C1 segment of cervical spinal cord (tissue), 14 donors: Measurements from ENCODE around the gene MGAT5.

ENCODE experiments used
- DNase-seq, 14 donors: peaks; one replicate each; lab custom pipeline; 2025; lab: John Stamatoyannopoulos, UW

Gene MGAT5

DNA sequence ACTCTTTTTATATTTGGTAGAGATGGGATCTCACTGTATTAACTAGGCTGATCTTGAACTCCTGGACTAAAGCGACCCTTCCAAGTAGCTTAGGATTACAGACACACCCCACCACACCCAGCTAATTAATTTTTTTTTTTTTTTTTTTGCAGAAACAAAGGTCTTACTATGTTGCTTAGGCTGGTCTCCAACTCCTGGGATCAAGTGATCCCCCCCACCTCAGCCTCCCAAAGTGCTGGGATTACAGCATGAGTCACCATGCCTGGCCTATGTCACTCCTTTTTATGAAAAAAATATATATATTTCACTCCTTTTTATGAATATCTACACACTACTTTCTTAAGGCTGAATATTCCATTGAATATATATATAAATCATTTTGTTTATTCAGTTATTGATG is 162.8 kb downstream of the MGAT5 start:
- DNase-seq = no peak

DNA sequence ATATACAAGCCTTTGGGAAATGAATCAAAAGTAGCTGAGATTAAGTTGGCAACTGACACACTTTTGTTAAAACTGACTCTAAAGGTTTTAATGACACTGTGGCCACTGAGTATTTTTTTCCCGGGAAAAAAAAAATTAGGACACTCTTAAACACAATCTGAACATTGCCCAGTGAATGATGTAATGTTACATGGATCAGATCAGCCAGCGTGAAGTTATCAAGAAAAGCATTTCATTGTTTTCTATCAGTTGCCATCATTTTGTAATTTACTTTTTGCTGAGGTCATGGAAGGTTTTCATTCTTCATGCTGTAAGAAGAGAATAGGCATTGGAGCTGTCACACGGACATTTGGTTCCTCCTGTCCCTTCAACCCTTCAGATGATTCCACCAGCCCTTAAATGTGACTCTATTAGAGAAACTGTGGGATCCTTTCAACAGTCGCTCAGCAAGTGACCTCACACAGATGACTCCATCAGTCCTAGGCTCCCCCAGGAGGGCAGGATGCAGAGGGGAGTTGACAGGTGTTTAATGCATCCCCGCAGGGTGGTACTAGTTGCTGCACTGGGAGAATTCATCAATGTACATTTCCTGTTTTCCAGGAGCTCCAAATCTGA is 164.2 kb downstream of the MGAT5 start:
- DNase-seq = no peak

DNA sequence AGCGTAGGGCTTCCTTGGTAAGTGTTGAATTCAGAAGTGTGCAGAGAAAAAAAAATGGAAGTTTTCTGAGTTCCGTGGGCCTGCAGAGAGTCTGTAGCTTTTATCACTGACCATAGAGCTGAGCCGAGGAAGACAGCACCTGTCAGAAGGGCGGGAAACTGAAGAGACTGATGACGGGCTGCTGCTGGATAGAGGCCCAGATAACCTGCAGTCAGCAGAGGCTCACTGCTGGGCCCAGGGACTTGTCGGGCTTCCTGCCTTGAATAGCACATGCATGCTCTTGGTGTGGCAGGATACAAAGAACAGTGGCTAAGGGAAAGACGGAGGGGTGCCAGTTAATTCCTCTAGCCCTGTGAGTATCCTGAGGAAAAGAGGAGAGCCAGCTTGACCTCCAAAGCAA is 166.4 kb downstream of the MGAT5 start:
- DNase-seq = peak in 2 of 14 donors; percentile 15 to 70

DNA sequence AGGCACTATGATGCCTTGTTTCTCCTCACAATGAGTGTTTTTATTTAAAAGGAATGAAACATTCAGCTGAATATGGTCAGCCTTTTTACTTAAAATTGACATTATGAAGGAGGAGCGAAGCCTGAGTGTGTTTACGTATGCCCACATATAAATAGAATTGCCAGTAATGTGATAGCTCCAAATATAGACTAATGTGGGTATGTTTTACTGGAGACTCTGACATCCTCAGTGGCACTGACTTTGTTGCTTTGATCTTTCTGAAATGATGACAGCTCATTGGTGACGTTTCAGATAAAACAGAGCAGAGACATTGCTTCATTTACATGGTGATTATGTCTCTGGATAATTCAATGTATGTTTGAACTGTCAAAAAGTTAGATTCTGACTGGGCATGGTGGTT is 167.0 kb downstream of the MGAT5 start:
- DNase-seq = no peak

DNA sequence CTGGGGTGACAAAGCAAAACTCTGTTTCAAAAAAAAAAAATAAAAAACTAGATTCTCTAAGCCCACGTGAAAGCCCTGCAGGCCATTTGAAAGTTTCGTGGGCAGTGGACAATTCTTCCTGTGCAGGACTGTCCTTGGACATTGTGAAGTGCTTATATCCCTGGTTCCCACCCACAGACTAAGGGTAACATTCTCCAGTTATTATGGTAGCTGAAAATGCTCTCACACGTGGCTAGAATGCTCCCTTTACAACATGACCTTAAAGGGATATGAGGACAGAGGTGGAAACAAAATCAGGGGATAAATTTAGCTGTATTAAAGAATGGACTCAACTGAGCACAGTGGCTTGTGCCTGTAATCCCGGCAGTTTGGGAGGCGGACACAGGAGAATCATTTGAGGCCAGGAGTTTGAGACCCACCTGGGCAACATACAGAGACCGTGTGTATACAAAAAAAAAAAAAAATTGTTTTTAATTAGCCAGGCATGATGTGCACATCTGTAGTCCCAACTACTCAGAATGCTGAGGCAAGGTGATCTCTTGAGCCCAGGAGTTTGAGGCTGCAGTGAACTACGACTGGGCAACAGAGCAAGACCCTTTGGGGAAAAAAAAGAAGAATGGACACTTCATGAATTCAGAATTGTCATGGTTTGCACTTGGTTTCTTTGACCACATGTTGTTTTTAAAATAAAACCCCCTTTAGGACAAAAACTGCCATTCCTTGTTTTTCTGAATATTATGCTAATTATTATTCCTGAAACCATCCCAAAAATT is 167.9 kb downstream of the MGAT5 start:
- DNase-seq = no peak

DNA sequence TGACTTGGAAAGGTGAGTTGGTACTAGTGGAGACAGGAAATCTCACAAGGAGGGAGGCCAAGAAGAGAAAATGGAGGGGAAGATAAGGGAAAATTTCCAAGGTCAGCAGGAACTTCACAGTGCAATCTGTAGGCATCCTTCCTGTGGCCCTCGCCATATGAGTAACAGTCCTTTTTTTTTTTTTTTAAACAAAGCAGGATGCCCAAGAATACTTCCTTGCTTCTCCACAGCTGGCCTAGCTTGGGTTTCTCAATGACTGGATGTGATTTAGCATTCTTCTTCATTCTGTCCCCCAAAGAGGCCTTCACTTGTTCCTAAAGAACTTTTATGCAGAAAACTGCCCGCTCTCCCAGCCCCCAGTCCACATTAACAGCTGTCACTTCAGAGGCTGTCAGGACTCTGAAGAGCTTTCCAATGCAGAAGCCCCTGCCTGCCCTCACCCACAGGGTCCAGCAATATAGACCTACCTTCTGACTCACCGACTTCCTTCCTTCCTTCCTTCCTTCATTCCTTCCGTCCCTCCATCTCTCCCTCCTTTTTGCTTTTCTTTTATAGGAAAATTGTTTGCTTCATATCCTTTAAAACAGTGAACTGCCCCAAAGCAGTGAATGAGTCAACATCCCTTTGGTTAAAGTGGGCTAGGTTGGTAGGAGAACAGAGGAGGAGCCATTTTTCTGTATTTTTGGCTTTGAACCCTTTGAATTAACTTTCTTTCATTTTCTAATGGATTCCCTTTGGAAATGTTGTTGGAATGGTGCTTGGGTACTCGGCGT is 172.0 kb downstream of the MGAT5 start:
- DNase-seq = no peak

DNA sequence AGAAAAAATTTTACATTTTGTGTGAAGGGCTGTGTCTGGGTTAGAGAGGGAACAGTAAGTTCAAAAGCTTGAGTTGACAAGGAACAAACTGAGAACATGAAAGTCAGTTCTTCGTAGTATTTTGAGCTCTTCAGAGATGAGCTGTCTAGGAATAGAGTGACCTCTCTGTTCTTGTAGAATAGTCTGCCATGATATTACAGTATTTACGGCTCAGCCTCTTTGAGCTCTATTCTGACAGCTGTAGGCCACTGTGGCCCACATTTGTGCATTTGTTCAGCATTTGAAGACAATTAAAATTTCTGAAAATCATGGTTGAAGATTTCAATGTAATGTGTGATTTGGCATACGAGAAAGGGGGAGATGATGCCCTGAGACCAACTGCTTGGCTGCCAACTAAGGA is 172.8 kb downstream of the MGAT5 start:
- no peak for DNase-seq

DNA sequence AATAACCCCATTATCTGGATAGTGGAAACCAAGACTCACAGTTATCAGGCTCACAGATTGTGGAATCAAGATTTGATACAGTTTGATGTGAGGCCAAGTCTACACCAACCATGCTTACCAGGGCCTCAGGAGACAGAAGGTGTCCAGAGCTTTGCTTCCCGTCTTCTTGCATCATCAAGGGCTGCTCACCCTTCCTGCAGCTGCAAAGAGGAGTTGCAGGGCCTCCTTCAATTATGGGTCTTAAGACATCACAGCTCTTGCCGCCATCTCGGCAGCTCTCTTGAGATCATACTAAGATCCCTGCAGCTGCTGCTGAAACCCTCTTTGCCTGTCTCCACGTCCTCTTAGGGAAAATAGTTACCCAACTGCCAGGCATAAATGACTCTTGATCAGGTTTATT is 176.0 kb downstream of the MGAT5 start:
- no peak for DNase-seq

DNA sequence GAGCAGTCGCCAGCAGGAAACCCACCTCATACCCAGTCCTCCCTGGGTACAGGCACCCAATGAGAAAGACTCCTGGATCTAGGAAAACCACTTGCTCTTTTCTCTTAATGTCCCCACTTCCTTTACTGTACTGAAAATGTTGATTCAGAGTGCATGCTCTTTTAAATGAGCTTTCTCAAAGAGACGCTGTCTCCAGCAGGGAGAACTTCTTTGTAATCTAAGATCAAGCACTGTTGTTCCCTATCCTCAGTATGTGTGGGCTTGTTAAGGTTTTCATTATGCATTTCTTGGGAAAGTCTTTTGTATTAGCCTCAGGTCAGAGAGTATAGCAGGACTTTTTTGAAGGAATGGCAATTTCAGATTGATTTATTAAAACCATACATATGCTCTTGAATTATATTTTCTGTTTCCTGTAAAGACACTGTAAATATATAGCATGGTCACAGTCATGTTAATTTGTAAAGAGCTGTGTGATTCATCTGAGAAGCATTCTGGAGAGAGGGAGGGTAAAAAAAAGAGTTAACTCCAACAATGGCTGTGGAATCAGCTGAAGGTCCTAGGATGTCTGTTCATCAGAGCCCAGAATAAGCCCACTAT is 178.1 kb downstream of the MGAT5 start:
- no peak for DNase-seq

DNA sequence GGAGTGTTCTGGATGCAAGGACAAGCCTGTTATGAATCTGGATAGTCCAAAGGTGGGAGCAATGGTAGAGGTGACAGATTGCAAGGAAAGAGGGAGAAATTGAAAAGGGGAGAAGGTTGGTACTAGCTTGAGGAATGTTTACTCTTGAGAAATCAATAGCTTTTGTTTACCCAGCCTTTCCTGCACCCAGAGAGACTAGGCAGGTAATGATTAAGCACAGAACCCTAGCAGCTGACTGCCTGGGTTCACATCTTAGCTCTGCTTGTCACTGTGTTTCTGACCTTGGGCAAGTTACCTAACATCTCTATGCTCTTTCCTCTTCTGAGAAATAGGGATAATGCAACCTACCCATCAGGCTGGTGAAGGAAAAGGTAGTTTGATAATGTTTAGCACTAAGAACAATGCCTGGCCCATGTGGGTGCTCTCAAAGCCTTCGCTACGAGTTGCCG is 178.6 kb downstream of the MGAT5 start:
- no peak for DNase-seq

DNA sequence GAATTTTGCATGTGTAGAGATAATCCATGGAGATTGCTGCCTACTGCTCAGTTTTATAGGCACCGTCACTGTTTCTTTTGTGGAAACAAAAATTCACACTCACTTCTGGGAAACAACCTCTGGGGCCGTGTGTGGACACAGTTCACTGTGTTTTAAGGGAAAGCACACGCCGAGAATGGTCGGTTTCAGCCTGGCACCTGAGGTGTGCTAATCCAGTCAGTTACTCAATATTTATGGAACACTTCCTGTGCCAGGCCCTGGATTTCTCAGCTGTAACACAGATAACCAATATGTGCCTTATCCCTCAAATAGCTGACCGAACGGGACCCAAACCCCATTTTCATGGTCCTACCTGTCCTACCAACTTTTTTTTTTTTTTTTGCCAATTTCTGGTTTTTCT is 179.6 kb downstream of the MGAT5 start:
- DNase-seq = no peak

DNA sequence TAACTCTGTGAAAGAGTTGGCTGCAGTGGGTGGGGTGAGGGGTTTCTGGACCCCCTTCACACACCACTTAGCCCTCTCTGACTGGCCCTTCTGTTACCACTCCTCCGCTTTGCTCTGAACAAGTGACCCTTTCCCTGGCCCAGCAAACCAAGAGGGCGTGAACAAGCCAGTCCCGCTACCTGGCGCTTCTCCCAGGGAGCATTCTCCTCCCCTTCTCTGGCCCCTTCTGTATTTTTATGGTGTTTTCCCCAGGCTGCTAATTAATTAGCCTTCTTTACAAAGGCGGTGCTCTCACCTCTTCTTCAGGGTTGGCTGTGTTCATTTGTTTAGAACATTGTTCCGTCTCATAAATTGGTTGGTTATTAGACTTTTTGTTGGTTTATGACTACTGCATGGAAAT is 180.1 kb downstream of the MGAT5 start:
- DNase-seq = peak in 1 of 14 donors; percentile 20

DNA sequence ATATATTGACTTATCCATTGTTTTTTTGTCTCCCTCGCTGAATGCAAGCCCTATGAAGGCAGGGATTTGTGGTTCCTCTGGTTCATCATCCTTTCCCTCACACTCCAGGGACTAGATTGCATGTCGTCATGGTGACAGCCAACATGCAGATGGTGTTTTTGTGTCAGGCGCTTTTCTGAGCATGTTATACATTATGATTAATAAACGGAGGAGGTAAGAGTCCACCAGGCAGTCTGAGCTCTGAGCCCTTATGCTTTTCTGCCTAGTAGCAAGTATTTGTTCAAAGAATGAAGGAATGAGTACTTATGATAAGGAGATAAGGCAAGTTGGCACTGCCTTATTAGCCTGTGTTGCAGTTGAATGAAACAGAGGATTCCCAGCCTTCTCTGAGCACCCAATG is 181.6 kb downstream of the MGAT5 start:
- no peak for DNase-seq

DNA sequence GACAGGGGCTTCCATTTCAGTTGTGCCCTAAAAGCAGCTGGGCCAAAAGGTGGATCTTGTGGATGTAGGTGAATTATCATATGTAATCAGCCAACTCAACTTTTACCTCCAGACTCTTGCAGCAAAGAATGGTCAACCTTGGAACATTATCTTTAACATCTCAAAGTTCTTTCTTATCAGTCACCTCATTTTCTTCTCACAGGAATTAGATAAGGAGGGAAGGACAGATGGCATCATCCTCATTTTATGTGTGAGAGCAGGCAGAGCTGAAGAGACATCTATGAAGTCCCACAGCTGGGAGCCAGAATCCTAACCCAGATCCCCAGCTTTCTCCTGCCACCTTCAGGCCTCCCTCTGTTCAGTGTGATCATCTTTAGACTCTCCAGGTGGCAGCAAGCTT is 182.1 kb downstream of the MGAT5 start:
- DNase-seq = no peak

DNA sequence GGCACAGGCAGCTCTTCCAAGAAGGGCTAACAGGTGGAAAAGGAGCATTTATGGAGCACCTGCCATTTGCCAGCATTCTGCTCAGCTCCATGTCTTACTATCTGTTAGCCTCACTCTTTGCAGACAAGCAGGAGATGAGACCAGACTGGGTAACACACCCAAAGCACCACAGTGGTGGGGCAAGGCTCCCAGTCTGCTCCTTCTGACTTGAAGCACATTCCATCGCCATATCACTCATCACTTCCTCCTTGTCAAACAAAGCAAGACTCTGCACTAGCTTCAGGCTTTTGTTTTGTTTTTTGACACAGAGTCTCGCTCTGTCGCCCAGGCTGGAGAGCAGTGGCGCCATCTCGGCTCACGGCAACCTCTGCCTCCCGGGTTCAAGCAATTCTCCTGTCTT is 182.8 kb downstream of the MGAT5 start:
- no peak for DNase-seq

DNA sequence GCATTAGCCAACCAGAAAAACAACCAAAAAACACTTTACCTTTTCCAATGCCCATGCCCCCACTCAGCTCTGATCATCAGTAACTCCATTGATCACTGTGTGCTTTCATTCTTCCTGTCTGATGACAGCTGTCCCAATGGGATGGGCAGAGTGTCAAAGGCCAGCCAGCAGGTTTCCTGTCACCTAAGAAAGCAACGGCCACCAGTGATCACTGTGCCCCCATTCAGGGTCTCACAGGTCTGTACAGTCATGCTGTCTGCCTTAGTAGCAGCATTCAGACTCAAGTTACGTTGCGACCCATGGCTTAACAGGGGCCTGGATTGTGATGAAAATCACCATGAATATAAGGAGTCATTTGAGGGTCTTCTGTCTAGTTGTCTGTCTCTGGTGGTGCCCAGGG is 184.5 kb downstream of the MGAT5 start:
- DNase-seq = no peak

DNA sequence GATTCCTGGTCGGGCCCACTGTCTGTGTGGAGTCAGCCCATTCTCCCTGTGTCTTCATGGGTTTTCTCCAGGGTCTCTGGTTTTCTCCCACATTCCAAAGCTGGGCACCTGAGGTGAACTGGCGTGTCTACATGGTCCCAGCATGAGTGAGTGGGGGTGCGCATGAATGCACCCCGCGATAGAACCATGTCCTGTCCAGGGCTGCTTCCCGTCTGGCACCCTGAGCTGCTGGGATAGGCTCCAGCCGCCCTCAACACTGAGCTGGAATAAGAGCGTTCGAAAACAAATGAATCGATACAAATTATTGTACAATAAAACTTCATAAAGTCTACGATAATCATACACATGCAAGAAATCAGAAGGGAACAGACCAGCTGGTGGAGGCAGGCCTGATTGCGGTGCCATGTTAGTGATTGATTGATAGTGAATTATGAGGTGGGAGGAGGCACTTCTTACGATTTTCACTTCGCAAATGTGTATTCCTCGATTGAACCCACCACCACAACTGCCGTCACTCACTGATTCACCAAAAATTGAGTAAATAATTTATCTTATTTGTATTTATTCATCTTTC is 186.6 kb downstream of the MGAT5 start:
- DNase-seq = no peak

DNA sequence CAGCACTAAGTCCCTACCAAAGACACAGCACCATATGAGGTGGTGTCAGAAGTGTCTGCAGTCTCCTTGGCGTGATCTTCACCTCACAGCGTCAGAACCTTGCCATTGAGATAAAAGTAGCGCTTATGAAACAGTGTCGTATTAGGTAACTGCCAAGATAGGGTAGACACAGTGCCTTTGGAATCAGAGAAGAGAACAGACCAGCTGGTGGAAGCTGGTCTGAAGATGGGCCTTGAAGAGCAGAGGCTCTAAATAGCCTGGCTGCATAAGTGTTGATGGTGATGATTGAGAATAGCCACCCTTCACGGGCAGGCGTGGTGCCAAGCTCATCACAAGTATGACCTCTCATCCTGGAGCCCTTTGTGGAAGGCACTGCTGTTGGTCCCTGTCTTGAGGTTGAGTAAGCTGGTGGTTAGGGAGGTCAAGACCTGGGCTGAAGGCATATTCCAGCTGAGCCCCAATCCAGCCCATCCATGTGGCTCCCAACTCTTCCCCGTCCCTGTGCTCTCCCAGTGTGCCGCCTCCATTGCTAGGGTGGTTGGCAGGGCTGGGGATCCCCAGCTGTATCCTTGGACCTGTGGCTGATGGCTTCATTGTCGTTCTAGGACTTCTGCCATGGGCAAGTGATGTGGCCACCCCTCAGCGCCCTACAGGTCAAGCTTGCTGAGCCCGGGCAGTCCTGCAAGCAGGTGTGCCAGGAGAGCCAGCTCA is 187.4 kb downstream of the MGAT5 start:
- DNase-seq = no peak

DNA sequence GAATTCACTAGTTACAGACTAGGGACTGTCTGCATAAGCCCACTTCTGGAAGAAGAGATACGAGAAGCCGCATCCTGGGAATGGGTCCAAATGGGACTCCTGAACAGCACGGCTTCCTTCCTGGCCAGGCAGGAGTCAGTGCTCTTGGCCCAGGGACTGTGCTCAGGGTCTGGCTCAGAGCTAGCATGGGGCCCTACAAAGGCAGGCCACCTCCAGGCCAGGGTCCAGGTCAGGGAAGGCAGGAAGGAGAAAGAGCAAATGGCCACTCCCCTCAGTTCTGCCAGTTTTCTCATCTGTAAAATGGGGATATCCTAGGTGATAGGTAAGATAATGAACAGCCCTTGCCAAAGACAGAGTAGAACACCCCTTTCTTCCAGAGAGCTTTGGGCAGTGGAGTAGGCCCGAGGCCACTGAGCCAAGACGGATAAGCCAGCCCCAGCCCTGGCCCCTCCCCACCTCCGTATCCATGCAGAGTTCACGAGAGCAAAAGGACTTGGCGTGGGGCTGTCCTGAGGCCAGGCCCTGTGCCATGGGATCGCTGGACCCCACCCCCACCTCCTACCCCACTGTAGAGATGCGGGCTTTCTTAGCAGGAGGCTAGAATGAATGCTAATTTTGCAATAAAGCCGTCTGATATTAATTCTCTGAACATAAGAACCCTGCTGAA is 190.1 kb downstream of the MGAT5 start:
- DNase-seq = peak in 1 of 14 donors; percentile 48

DNA sequence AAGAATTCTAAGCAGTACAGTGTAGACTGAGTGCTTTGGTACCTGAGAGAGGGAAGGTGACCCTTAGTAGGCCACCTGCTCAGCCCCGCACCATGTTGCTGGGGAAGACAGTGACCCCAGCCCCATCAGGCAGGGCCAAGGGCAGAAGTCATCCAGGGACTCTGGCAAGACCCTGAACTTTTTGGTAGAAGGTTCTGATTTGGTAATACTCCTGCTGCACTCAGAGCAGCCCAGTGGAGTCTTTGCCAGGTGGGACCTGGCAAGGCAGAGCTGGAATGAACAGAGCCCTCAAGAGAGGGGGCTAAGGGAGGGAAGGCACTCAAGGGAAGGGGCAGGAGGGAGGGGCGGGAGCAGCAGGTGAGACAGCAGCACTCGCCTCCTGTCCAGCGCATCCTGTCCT is 191.2 kb downstream of the MGAT5 start:
- no peak for DNase-seq

DNA sequence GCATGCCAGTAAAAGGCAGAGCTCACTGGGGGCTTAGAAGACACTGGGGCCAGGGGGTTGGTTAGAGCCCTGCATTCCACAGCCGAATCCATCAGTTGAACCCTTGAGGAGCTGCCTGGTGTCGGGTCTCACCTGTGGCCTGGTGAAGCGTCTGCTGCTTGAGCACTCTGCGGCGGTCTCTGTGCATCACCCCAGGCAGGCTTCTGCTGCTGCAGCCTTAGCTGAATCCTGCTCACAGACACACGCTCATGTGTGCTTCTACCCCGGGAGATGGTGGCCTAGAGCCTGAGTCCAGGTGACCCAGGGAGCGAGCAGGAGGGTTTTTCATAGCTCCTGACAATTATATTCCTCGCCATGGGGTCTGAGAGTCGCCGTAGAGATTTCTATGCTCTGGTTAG is 192.1 kb downstream of the MGAT5 start:
- no peak for DNase-seq
